Measurements from ENCODE around the gene HBE1.

HBE1 gene

DNA sequence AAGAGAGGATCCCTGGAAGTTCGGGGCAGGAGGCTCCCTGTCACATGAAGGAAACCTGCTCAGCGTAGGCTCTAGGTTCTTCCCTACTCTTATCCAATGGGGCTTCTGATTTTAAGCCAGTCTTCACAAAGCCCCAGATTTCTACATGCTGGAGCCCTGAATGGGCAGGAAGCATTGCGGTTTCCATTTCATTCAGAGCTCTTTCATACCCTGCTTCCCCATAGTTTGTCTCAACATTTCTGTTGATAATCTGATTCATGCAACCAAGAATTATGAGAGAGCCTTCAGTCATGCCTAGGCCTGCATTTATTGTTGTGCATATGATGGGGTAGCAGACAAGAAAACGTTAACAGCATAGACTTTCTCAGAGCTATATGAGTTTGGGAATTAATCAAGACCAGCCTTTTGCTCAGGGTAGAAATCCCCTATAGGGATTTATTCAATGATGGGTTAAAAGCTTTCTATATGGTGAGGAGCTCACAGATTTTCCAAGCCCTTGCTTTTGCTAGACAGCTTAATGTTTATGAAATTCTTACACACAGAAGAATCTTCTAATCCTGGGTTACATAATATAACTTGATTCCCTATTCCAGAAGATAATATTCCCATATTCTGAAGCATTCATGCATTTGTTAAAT, 16.1 kb upstream of the HBE1 start:
- no peak for TF ChIP-seq CTCF (IDR thresholded peaks at IDR 0.05; ENCODE audit: borderline replicate concordance, insufficient read depth, low read depth, low read length)
- no peak overlapping the region for H3K4me3 ChIP-seq (ENCODE audit: low read depth, low read length)

- no peak for TF ChIP-seq CTCF (IDR thresholded peaks at IDR 0.05; ENCODE audit: borderline replicate concordance, insufficient read depth, low read depth, low read length)
- no peak overlapping the region for H3K4me3 ChIP-seq (ENCODE audit: low read depth, low read length)
Observed at GRCh38 chr11:5284637-5285036, 14.9 kb upstream of the HBE1 start.

- no peak for TF ChIP-seq CTCF (IDR thresholded peaks at IDR 0.05; ENCODE audit: borderline replicate concordance, insufficient read depth, low read depth, low read length)
- H3K4me3 ChIP-seq (ENCODE audit: low read depth, low read length), result no peak overlapping the region
Observed at GRCh38 chr11:5283882-5284281, 14.1 kb upstream of the HBE1 start.

DNA sequence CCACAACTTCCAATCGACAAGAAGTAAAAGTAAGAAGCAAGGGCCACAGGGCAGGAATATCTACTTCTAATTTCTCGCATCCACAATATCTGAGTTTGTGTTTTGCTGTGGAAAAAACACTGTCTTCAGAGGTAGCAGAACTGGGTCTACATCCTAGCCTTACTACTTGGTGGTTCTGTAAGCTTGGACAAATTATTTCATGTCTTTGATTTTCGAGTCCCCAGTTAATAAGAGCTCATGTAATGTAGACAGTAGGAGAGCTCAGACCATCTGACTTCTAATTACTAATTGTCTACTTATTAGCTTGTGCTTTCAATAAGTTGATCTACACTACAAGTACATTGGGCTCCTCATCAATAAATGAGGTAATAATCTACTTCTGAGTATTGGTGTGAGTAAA, 13.3 kb upstream of the HBE1 start:
- no peak for TF ChIP-seq CTCF (IDR thresholded peaks at IDR 0.05; ENCODE audit: borderline replicate concordance, insufficient read depth, low read depth, low read length)
- H3K4me3 ChIP-seq (ENCODE audit: low read depth, low read length), result no peak overlapping the region

- no peak for TF ChIP-seq CTCF (IDR thresholded peaks at IDR 0.05; ENCODE audit: borderline replicate concordance, insufficient read depth, low read depth, low read length)
Observed at GRCh38 chr11:5282628-5283027, 12.9 kb upstream of the HBE1 start.

GRCh38 chr11:5281596-5281995, 11.9 kb upstream of the HBE1 start:
- H3K4me3 ChIP-seq (ENCODE audit: low read depth, low read length), result no peak overlapping the region
- TF ChIP-seq CTCF (IDR thresholded peaks at IDR 0.05; ENCODE audit: borderline replicate concordance, insufficient read depth, low read depth, low read length), result no peak

More at GRCh38 chr11:5282628-5283027, 12.9 kb upstream of the HBE1 start:
- H3K4me3 ChIP-seq (ENCODE audit: low read depth, low read length), result no peak overlapping the region

- H3K4me3 ChIP-seq (ENCODE audit: low read depth, low read length), result no peak overlapping the region
- TF ChIP-seq CTCF (IDR thresholded peaks at IDR 0.05; ENCODE audit: borderline replicate concordance, insufficient read depth, low read depth, low read length), result no peak
Observed at GRCh38 chr11:5280582-5281102, 10.9 kb upstream of the HBE1 start.

Data from GM12875 (cell line).